ENCODE results near the gene ALDH4A1. TPM values are rescaled to one million over a fixed set of nuclear protein-coding genes. Genes with fewer than 3 reads are reported as not detected.

The ALDH4A1 gene
- 12.5 TPM for polyA plus RNA-seq (2013, experiment 1 of 2)
- 11.6 TPM for polyA plus RNA-seq (2013, experiment 2 of 2)

DNA sequence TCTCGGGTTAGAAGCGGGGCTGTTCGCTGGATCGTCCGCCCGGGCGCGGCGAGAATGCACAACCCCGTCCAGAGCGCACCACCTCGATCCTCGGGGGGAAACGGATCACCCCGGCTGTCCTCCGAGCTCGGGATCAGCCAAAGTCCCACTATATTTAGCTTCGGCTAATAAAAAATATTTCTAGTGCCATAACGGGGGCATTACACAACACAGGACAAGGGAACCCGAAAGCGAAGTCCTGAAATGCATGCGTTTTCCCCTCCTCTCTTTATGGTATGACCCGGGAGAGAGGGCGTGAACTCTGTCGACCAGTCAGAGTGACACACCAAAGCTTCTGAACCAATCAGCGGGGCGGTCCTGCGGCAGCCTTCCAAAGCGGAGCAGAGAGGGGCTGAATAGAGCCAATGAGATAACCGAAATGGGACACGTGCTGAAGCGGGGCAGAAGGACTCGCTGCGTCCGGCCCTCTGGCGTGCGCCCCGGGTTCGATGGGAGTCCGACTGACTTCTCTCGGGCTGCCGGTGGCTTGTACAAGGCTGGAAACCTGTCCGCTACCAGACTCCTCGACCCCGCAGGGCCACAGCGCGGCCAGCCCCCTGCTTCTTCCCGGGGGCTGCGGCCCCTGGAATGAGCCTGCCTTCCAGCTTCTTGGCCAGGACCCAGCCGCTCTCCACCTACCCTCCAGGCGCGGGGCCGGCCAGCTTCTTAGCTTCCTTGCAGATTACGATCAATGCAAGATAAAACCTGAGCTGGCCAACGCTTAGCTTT is at the start of gene ALDH4A1:
ALDH4A1 (minus strand) TSS at position 33 of the 768 bp plus-strand sequence; CDS start at position 1, 32 bp downstream.
- H3K4me1 ChIP-seq (ENCODE audit: control insufficient read depth, low read depth, low read length), result peaks cover 4% of the 10 kb centered on the region
- no CpG with 5 or more reads among the region's 55 CpGs for WGBS (ENCODE audit: extremely low coverage, insufficient coverage, low lambda C conversion rate)

DNA sequence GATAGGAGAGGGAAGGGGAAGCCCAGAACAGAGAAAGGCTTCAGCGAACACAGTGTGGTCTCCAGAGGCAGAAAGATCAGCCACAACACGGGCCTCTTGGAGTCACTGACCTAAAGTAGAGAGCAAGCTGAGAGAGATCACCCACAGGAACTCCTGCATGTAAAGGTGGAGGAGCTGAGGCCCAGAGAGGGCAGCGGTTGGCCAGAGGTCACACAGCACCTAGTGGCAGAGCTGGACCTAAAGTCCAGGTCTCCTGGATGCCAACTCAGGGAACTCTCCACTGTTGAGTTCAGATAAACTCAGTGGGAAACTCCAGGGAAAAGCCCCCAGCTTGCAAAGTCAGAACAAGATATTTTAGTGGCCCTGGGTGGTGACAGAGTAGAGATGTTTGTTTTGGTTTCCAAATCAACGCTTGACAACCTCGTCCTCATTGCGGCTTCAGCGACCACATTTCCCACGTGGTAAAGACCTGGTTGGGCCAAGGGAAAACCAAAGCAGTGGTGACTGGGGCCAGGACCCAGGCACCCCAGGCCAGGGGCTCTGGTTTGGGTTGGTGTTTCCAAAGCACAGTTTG is 49.5 kb upstream of the ALDH4A1 start:
- no peak overlapping the region for H2BK15ac ChIP-seq (replicated peaks; ENCODE audit: low read depth)
- H3K9ac ChIP-seq (ENCODE audit: low read length), result no peak overlapping the region
- H3K4ac ChIP-seq (ENCODE audit: low read depth, low read length), result no peak overlapping the region
- H3K18ac ChIP-seq (ENCODE audit: low read length), result no peak overlapping the region
- H2BK120ac ChIP-seq (ENCODE audit: low read depth, low read length), result no peak overlapping the region
- H3K4me2 ChIP-seq (ENCODE audit: low read length), result no peak overlapping the region
- H3K27ac ChIP-seq (ENCODE audit: low read depth, low read length), result no peak overlapping the region
- H4K5ac ChIP-seq (ENCODE audit: low read length), result no peak overlapping the region
- peaks cover 12% of the 10 kb centered on the region for H3K79me1 ChIP-seq (ENCODE audit: low read length)
- H2BK5ac ChIP-seq (ENCODE audit: low read length), result no peak overlapping the region
- no peak overlapping the region for H2AK5ac ChIP-seq (ENCODE audit: low read length)
- no peak overlapping the region for H3K23ac ChIP-seq (ENCODE audit: low read length)
- H4K8ac ChIP-seq (ENCODE audit: low read depth, low read length), result no peak overlapping the region
- peaks cover 14% of the 10 kb centered on the region for H3K4me1 ChIP-seq (ENCODE audit: control insufficient read depth, low read depth, low read length)
- no peak overlapping the region for H3K4me3 ChIP-seq (ENCODE audit: low read length)
- H3K79me2 ChIP-seq (ENCODE audit: control insufficient read depth, insufficient read depth, low read length), result peaks cover 29% of the 10 kb centered on the region
- WGBS (ENCODE audit: extremely low coverage, insufficient coverage, low lambda C conversion rate), result no CpG with 5 or more reads among the region's 8 CpGs
- no peaks in the 10 kb centered on the region for H3K27me3 ChIP-seq (ENCODE audit: insufficient read depth, low read length, poor library complexity)
- DNase-seq, result no peak
- H3K36me3 ChIP-seq (ENCODE audit: control insufficient read depth, insufficient read depth, low read length), result no peaks in the 10 kb centered on the region
- no peak overlapping the region for H3K56ac ChIP-seq (ENCODE audit: low read length)

More for the DNA sequence above, at the start of gene ALDH4A1:
- Histone ChIP-seq H3K56ac (ENCODE audit: low read length) (peak within 1 kb of the TSS; percentile 92), H3K79me2 (ENCODE audit: control insufficient read depth, insufficient read depth, low read length) (no peaks in the 10 kb centered on the region), H2AK5ac (ENCODE audit: low read length) (no peak within 1 kb of the TSS), H2BK5ac (ENCODE audit: low read length) (no peak within 1 kb of the TSS), H3K4ac (ENCODE audit: low read depth, low read length) (no peak within 1 kb of the TSS), H4K5ac (ENCODE audit: low read length) (no peak within 1 kb of the TSS), H2BK15ac (replicated peaks; ENCODE audit: low read depth) (no peak within 1 kb of the TSS), H3K79me1 (ENCODE audit: low read length) (no peaks in the 10 kb centered on the region), H3K18ac (ENCODE audit: low read length) (peak within 1 kb of the TSS; percentile 39), H2BK120ac (ENCODE audit: low read depth, low read length) (no peak within 1 kb of the TSS), H3K4me3 (ENCODE audit: low read length) (peak within 1 kb of the TSS; percentile 73), H3K23ac (ENCODE audit: low read length) (peak within 1 kb of the TSS; percentile 66), H3K27me3 (ENCODE audit: insufficient read depth, low read length, poor library complexity) (no peaks in the 10 kb centered on the region), H4K8ac (ENCODE audit: low read depth, low read length) (no peak within 1 kb of the TSS), H3K4me2 (ENCODE audit: low read length) (peak within 1 kb of the TSS; percentile 88), H3K36me3 (ENCODE audit: control insufficient read depth, insufficient read depth, low read length) (no peaks in the 10 kb centered on the region), H3K9ac (ENCODE audit: low read length) (peak within 1 kb of the TSS; percentile 84), H3K27ac (ENCODE audit: low read depth, low read length) (peak within 1 kb of the TSS; percentile 45)
- DNase-seq, result peak; percentile 100

- Histone ChIP-seq H3K18ac (ENCODE audit: low read length) (no peak overlapping the region), H3K4me2 (ENCODE audit: low read length) (no peak overlapping the region), H2BK120ac (ENCODE audit: low read depth, low read length) (no peak overlapping the region), H2BK15ac (replicated peaks; ENCODE audit: low read depth) (no peak overlapping the region), H3K79me2 (ENCODE audit: control insufficient read depth, insufficient read depth, low read length) (peaks cover 31% of the 10 kb centered on the region), H3K23ac (ENCODE audit: low read length) (no peak overlapping the region), H3K4me3 (ENCODE audit: low read length) (no peak overlapping the region), H3K27ac (ENCODE audit: low read depth, low read length) (peak overlapping the region; percentile 22), H3K4me1 (ENCODE audit: control insufficient read depth, low read depth, low read length) (peaks cover 14% of the 10 kb centered on the region), H3K4ac (ENCODE audit: low read depth, low read length) (no peak overlapping the region), H3K9ac (ENCODE audit: low read length) (no peak overlapping the region), H4K8ac (ENCODE audit: low read depth, low read length) (no peak overlapping the region), H3K79me1 (ENCODE audit: low read length) (peaks cover 13% of the 10 kb centered on the region), H2AK5ac (ENCODE audit: low read length) (no peak overlapping the region), H3K56ac (ENCODE audit: low read length) (no peak overlapping the region), H2BK5ac (ENCODE audit: low read length) (no peak overlapping the region), H3K36me3 (ENCODE audit: control insufficient read depth, insufficient read depth, low read length) (no peaks in the 10 kb centered on the region), H4K5ac (ENCODE audit: low read length) (no peak overlapping the region), H3K27me3 (ENCODE audit: insufficient read depth, low read length, poor library complexity) (no peaks in the 10 kb centered on the region)
- no peak for DNase-seq
- WGBS (ENCODE audit: extremely low coverage, insufficient coverage, low lambda C conversion rate), result no CpG with 5 or more reads among the region's 9 CpGs
Measured at GRCh38 chr1:18951416-18951815, 49.1 kb upstream of the ALDH4A1 start.

DNA sequence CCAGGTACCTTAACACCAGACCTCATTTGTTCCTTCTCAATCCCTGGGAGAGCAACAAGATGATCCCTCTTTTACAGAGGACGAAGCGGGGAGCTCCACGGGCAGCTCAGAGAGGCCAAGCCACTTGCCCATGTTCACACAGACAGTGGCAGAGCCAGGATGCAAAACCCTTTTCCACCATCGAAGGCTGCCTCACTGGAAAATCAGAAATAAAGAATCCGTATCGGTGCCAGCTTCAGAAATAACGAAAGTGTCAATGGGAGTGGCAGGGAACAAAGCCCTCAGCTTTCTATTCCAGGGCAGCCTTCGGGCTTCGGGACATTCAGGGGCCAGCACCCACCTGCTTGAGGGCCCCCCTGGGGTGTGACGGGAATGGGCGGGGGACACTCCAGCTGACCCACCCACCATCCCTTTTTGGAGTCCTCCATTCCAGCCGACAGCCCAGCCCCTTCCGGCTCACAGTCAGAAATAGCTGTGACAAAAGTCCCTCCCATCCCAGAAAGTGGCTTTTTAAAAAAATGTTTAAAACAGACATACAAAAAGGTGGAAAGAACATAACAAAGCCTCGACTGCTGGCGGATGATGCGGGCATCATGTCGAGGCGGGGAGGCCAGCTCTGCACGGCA is 48.2 kb upstream of the ALDH4A1 start:
- Histone ChIP-seq H3K79me1 (ENCODE audit: low read length) (peaks cover 13% of the 10 kb centered on the region), H4K5ac (ENCODE audit: low read length) (no peak overlapping the region), H3K23ac (ENCODE audit: low read length) (peak overlapping the region; percentile 70), H2BK120ac (ENCODE audit: low read depth, low read length) (peak overlapping the region; percentile 14), H4K8ac (ENCODE audit: low read depth, low read length) (no peak overlapping the region), H3K18ac (ENCODE audit: low read length) (peak overlapping the region; percentile 65), H3K56ac (ENCODE audit: low read length) (peak overlapping the region; percentile 88), H3K27ac (ENCODE audit: low read depth, low read length) (peak overlapping the region; percentile 52), H2BK15ac (replicated peaks; ENCODE audit: low read depth) (peak overlapping the region; percentile 7), H3K27me3 (ENCODE audit: insufficient read depth, low read length, poor library complexity) (no peaks in the 10 kb centered on the region), H3K9ac (ENCODE audit: low read length) (peak overlapping the region; percentile 42), H3K4ac (ENCODE audit: low read depth, low read length) (no peak overlapping the region), H3K79me2 (ENCODE audit: control insufficient read depth, insufficient read depth, low read length) (peaks cover 31% of the 10 kb centered on the region), H3K36me3 (ENCODE audit: control insufficient read depth, insufficient read depth, low read length) (no peaks in the 10 kb centered on the region), H3K4me1 (ENCODE audit: control insufficient read depth, low read depth, low read length) (peaks cover 14% of the 10 kb centered on the region), H3K4me3 (ENCODE audit: low read length) (no peak overlapping the region), H2AK5ac (ENCODE audit: low read length) (no peak overlapping the region), H2BK5ac (ENCODE audit: low read length) (peak overlapping the region; percentile 43), H3K4me2 (ENCODE audit: low read length) (no peak overlapping the region)
- no peak for DNase-seq
- no CpG with 5 or more reads among the region's 19 CpGs for WGBS (ENCODE audit: extremely low coverage, insufficient coverage, low lambda C conversion rate)

- H3K4me3 ChIP-seq (ENCODE audit: low read length), result no peak overlapping the region
- H3K9ac ChIP-seq (ENCODE audit: low read length), result peak overlapping the region; percentile 42
- peak overlapping the region; percentile 21 for H2BK5ac ChIP-seq (ENCODE audit: low read length)
- H4K8ac ChIP-seq (ENCODE audit: low read depth, low read length), result no peak overlapping the region
- no peak overlapping the region for H3K4ac ChIP-seq (ENCODE audit: low read depth, low read length)
- H3K4me2 ChIP-seq (ENCODE audit: low read length), result peak overlapping the region; percentile 4
- H2BK15ac ChIP-seq (replicated peaks; ENCODE audit: low read depth), result no peak overlapping the region
- H2BK120ac ChIP-seq (ENCODE audit: low read depth, low read length), result peak overlapping the region; percentile 14
- H3K79me1 ChIP-seq (ENCODE audit: low read length), result peaks cover 13% of the 10 kb centered on the region
- no peaks in the 10 kb centered on the region for H3K36me3 ChIP-seq (ENCODE audit: control insufficient read depth, insufficient read depth, low read length)
- peak overlapping the region; percentile 88 for H3K56ac ChIP-seq (ENCODE audit: low read length)
- peaks cover 30% of the 10 kb centered on the region for H3K79me2 ChIP-seq (ENCODE audit: control insufficient read depth, insufficient read depth, low read length)
- no CpG with 5 or more reads among the region's 22 CpGs for WGBS (ENCODE audit: extremely low coverage, insufficient coverage, low lambda C conversion rate)
- peaks cover 16% of the 10 kb centered on the region for H3K4me1 ChIP-seq (ENCODE audit: control insufficient read depth, low read depth, low read length)
- no peak overlapping the region for H4K5ac ChIP-seq (ENCODE audit: low read length)
- H3K18ac ChIP-seq (ENCODE audit: low read length), result peak overlapping the region; percentile 65
- no peak overlapping the region for H2AK5ac ChIP-seq (ENCODE audit: low read length)
- peak overlapping the region; percentile 70 for H3K23ac ChIP-seq (ENCODE audit: low read length)
- H3K27me3 ChIP-seq (ENCODE audit: insufficient read depth, low read length, poor library complexity), result no peaks in the 10 kb centered on the region
- peak overlapping the region; percentile 52 for H3K27ac ChIP-seq (ENCODE audit: low read depth, low read length)
- DNase-seq, result peak; percentile 90
Measured at GRCh38 chr1:18949686-18950400, 47.5 kb upstream of the ALDH4A1 start.
